Heart left ventricle (tissue), 16 donors: ENCODE results near the gene CBY3. TPM values are rescaled to one million over a fixed set of nuclear protein-coding genes. Genes with fewer than 3 reads are reported as not detected.
"Not testable (repeated sequence)": the region's sequence is repeated elsewhere in the genome, so short reads cannot be mapped to it uniquely, and the experiment has no call there.

ENCODE experiments used
- ATAC-seq, 4 donors: fragments of 200-7000 bp; cut with Tn5 transposase; one replicate each; pipeline ENCODE4 v1.9.1; 2020 to 2022; ENCODE audit warnings: moderate library complexity in 4 of 4, mild to moderate bottlenecking in 3 of 4, moderate number of reproducible peaks in 1 of 4
- DNase-seq, 5 donors: peaks; one replicate each; pipeline ENCODE4 v3.0.0-alpha.2; 2020
- H3K27ac ChIP-seq, 12 donors: fragments of 200-600 bp; sonication (generic) in 4 of 12; one replicate each; pipeline versions ENCODE4 v1.5.0 to v1.8.0; 2016 to 2022; ENCODE audit warnings: mild to moderate bottlenecking in 2 of 12
- H3K27me3 ChIP-seq, 9 donors: fragments of 200-600 bp; sonication (generic) in 2 of 9; one replicate each; pipeline versions ENCODE4 v1.5.1 to v1.8.0; 2016 to 2022; ENCODE audit warnings: mild to moderate bottlenecking in 3 of 9
- H3K36me3 ChIP-seq, 9 donors: fragments of 200-600 bp; sonication (generic) in 2 of 9; one replicate each; pipeline versions ENCODE4 v1.5.0 to v1.8.0; 2018 to 2022; ENCODE audit warnings: mild to moderate bottlenecking in 2 of 9
- H3K4me1 ChIP-seq, 12 donors: fragments of 200-600 bp; sonication (generic) in 4 of 12; one replicate each; pipeline versions ENCODE4 v1.5.0 to v1.8.0; 2016 to 2022; ENCODE audit warnings: mild to moderate bottlenecking in 3 of 12
- H3K4me3 ChIP-seq, 12 donors: fragments of 200-600 bp; sonication (generic) in 4 of 12; one replicate each; pipeline versions ENCODE4 v1.5.0 to v1.8.0; 2017 to 2022; ENCODE audit warnings: mild to moderate bottlenecking in 9 of 12, moderate library complexity in 4 of 12
- H3K9me3 ChIP-seq, 12 donors: fragments of 200-600 bp; sonication (generic) in 4 of 12; one replicate each; pipeline versions ENCODE4 v1.5.0 to v1.8.0; 2016 to 2022; ENCODE audit warnings: mild to moderate bottlenecking in 1 of 12
- CTCF ChIP-seq, 12 donors: fragments of 200-600 bp; sonication (generic) in 4 of 12; IDR thresholded peaks; one replicate each; pipeline versions ENCODE4 v1.5.0 to v1.8.0; 2018 to 2022; ENCODE audit warnings: antibody characterized with exemption in 12 of 12, mild to moderate bottlenecking in 5 of 12
- POLR2A ChIP-seq, 2 donors: fragments of 450-650 bp; IDR thresholded peaks; one replicate each; pipeline ENCODE4 v1.6.1; 2017; ENCODE audit warnings: antibody characterized with exemption in 2 of 2, mild to moderate bottlenecking in 2 of 2, moderate library complexity in 2 of 2
- WGBS, 4 donors: extraction: QIAGEN DNeasy Blood & Tissue Kit in 2 of 4; methylation state at CpG; one replicate each; pipeline versions ENCODE4 v1.1.5 to v1.1.7; 2013 to 2018; 5-methylcytosine and 5-hydroxymethylcytosine counted together
- intact Hi-C, 10 donors: fragments of 100-400 bp; cut with DNase I; formaldehyde crosslinking; loops; one replicate each; pipeline versions ENCODE4 v1.11.1 to v1.14.2; 2022
- polyA plus RNA-seq, 2 donors: library from polyadenylated mRNA; stranded (reverse); fragments of 200-250 nt; gene quantifications; one replicate each; pipeline ENCODE4 v1.2.3, GENCODE V29; 2013
- total RNA-seq, 9 donors: library from RNA; depleted of rRNA in 2 of 9; stranded (reverse); fragments of >200 nt in 2 of 9; fragmentation: NEBNext Ultra II Directional in 3 of 9; extraction: Animal tissue kit (Norgen Biotek cat#: 25700) in 3 of 9; gene quantifications; one replicate each; pipeline versions ENCODE4 v1.1.0 to v1.2.4, GENCODE V29; 2016 to 2023
- donor health status: ischemic (EF 13 %, LVEDD 7.1; RV severe dilation, severe dysfunction).
- donor health status: healthy with polysubstance abuse.
- donor health status: DM: no; HTN: yes; CAD: no.
- donor health status: DM: no; HTN: no; CAD: no.
- donor health status: ischemic (EF 25% LVEDD 6.9; RV normal size, moderate dysfunction).
- donor health status: ischemic (EF 25% LVEDD 5.7; RV mildly dilated, moderate dysfunction).
- donor health status: healthy.
- donor health status: DM: yes; HTN: yes; CAD: no.
- donor health status: ischemic (EF 35%, LVEDD 5.7; RV mildly dilated, moderate dysfunction).
- donor health status: nonischemic (EF 11% LVEDD 7.7; RV severe dilation, severe dysfunction).
- donor health status: DM: yes; HTN: yes; CAD: no.
- donor health status: PGD.
- donor health status: ischemic (EF 29% LVEDD 5.4; RV normal size, mild dysfunction).
- donor health status: nonischemic (EF 23%, LVEDD 6.1; RV moderate dilation, normal function).

Gene CBY3
- total and polyA plus RNA-seq, 11 donors, result not detected

GRCh38 chr5:179649166-179649703 is 31.6 kb downstream of the CBY3 start:
- H3K36me3 ChIP-seq, H3K27me3 ChIP-seq, H3K4me1 ChIP-seq, DNase-seq, intact Hi-C loops, H3K27ac ChIP-seq, H3K4me3 ChIP-seq, ATAC-seq, H3K9me3 ChIP-seq: not testable (repeated sequence)
- WGBS, 4 donors, result 45 to 71% (median 60%) methylated on average over 8 to 10 of the region's 10 CpGs

GRCh38 chr5:179648410-179648809 is 32.4 kb downstream of the CBY3 start:
- ATAC-seq (no peak), DNase-seq (no peak)
- Histone ChIP-seq H3K27me3 (no peaks in the 10 kb centered on the region), H3K4me1 (no peaks in the 10 kb centered on the region), H3K36me3 (no peaks in the 10 kb centered on the region), H3K9me3 (no peaks in the 10 kb centered on the region), H3K27ac (no peak overlapping the region), H3K4me3 (no peak overlapping the region)
- no peak for TF ChIP-seq CTCF (IDR thresholded peaks at IDR 0.05)
- no peak for TF ChIP-seq POLR2A (IDR thresholded peaks at IDR 0.05)
- WGBS, 4 donors, result 84 to 88% (median 85%) methylated on average over 8 to 9 of the region's 9 CpGs
- intact Hi-C loops, result no loop called here

- ATAC-seq, result peak in 1 of 4 donors; percentile 33
- H3K4me3 ChIP-seq, H3K27ac ChIP-seq, H3K9me3 ChIP-seq, DNase-seq, H3K4me1 ChIP-seq, intact Hi-C loops, H3K27me3 ChIP-seq, H3K36me3 ChIP-seq: not testable (repeated sequence)
- WGBS, 4 donors, result 74 to 91% (median 87%) methylated on average over 4 of the region's 5 CpGs
Measured at GRCh38 chr5:179644766-179645165, 36.1 kb downstream of the CBY3 start.

GRCh38 chr5:179643141-179643920 is 37.5 kb downstream of the CBY3 start:
- DNase-seq, H3K4me3 ChIP-seq, ATAC-seq, H3K9me3 ChIP-seq, H3K27ac ChIP-seq, H3K36me3 ChIP-seq, H3K27me3 ChIP-seq, H3K4me1 ChIP-seq, intact Hi-C loops: not testable (repeated sequence)
- 83 to 89% (median 86%) methylated on average over 9 to 16 of the region's 16 CpGs for WGBS, 4 donors

- H3K27ac ChIP-seq, intact Hi-C loops: not testable (repeated sequence)
Measured at GRCh38 chr5:179642626-179643025, 38.2 kb downstream of the CBY3 start.

GRCh38 chr5:179641745-179642144 is 39.1 kb downstream of the CBY3 start:
- not testable (repeated sequence) for H3K4me3 ChIP-seq
- 0% methylated on average over 1 of the region's 4 CpGs; no CpG with 5 or more reads in 3 of the 4 donors for WGBS, 4 donors

More at GRCh38 chr5:179642626-179643025, 38.2 kb downstream of the CBY3 start:
- not testable (repeated sequence) for H3K9me3 ChIP-seq, ATAC-seq, H3K36me3 ChIP-seq, H3K27me3 ChIP-seq, H3K4me3 ChIP-seq, DNase-seq, H3K4me1 ChIP-seq
- 83 to 86% (median 84%) methylated on average over 13 to 17 of the region's 17 CpGs for WGBS, 4 donors

GRCh38 chr5:179639296-179639695 is 41.5 kb downstream of the CBY3 start:
- not testable (repeated sequence) for H3K9me3 ChIP-seq, DNase-seq, H3K27ac ChIP-seq, H3K4me3 ChIP-seq, H3K36me3 ChIP-seq, ATAC-seq, H3K4me1 ChIP-seq, H3K27me3 ChIP-seq
- 92 to 96% (median 94%) methylated on average over 11 of the region's 11 CpGs for WGBS, 4 donors
- intact Hi-C loops, result loop anchor here in 1 of 10 donors (2.0 kb wide), 1 partner anchor 20 kb away; no protein-coding TSS in a partner anchor

More at GRCh38 chr5:179641745-179642144, 39.1 kb downstream of the CBY3 start:
- ATAC-seq, H3K27ac ChIP-seq, H3K4me1 ChIP-seq, H3K9me3 ChIP-seq, H3K27me3 ChIP-seq, DNase-seq, H3K36me3 ChIP-seq, intact Hi-C loops: not testable (repeated sequence)

- DNase-seq, result peak in 1 of 5 donors; percentile 40
- H3K27me3 ChIP-seq, H3K27ac ChIP-seq, H3K4me1 ChIP-seq, H3K36me3 ChIP-seq, intact Hi-C loops, H3K9me3 ChIP-seq: not testable (repeated sequence)
- WGBS, 4 donors, result 9% methylated on average over 9 of the region's 49 CpGs; no CpG with 5 or more reads in 3 of the 4 donors
- H3K4me3 ChIP-seq, result peak overlapping the region in 3 of 12 donors; percentile 33 to 43 (median 36)
- ATAC-seq, result peak; percentile 89 to 98 (median 95)
Measured at GRCh38 chr5:179634370-179635172, 46.3 kb downstream of the CBY3 start.

GRCh38 chr5:179633501-179634369 is 47.1 kb downstream of the CBY3 start:
- 59 to 78% (median 73%) methylated on average over 19 to 25 of the region's 38 CpGs for WGBS, 4 donors
- H3K27me3 ChIP-seq, result not testable (repeated sequence)

More at GRCh38 chr5:179633501-179634369, 47.1 kb downstream of the CBY3 start:
- H3K4me1 ChIP-seq, H3K9me3 ChIP-seq, intact Hi-C loops, ATAC-seq, DNase-seq, H3K36me3 ChIP-seq, H3K27ac ChIP-seq: not testable (repeated sequence)
- peak overlapping the region in 10 of 12 donors; percentile 20 to 60 (median 47) for H3K4me3 ChIP-seq
